NT2/D1 (cell line): Measurements from ENCODE around the gene DNAL4.

Experiments
- SUZ12 ChIP-seq: IDR thresholded peaks from 2 replicates; pipeline ENCODE4 v1.6.1; 2011; ENCODE audit not compliant: insufficient read length, insufficient read depth; ENCODE audit errors: extremely low read depth
- YY1 ChIP-seq: IDR thresholded peaks from 2 replicates; pipeline ENCODE4 v1.6.1; 2011; ENCODE audit not compliant: insufficient read length, insufficient read depth
- ZNF274 ChIP-seq: IDR thresholded peaks from 2 replicates; pipeline ENCODE4 v1.6.1; 2011; ENCODE audit warnings: mild to moderate bottlenecking, low read depth, low read length

DNA sequence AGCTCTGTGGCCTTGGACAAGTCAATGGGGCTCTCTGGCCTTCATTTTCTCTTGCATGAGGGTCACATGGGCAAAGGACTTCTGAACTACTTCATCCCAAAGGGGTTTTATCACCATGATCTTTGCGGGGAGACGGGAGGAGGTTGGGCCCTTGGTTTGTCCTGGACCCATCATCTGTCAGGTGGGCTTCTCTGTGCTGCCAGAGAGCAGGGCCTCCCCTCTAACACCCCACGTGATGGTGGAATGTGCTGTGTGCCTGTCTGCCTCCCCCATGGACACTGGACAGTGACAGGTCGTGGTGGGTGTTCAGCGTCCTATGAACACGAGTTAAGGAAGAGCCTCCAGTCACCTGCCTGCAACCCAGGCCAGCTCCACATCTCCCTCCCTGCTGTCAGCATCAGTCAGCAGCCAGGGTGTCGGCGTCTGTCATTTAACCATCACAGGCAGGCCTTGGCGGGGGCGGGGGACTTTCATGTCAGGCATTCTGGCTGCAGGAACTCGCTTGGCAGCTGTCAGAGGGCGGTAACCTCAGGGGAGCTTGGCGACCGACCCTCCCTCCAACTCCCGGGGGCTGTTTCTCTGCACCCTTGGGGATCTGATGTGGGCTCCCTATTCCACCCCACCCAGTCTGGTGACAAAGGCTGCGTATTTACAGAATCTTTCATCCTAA is 35.5 kb downstream of the DNAL4 start:
- TF ChIP-seq YY1 (no peak), ZNF274 (no peak), SUZ12 (no peak)
